ENCODE measurements around the gene AGAP1.

- TF ChIP-seq CTCF (IDR thresholded peaks at IDR 0.05) (no peak), POLR2A (IDR thresholded peaks at IDR 0.05) (no peak)
These were observed 223.1 kb downstream of the AGAP1 start for GRCh38 chr2:235716875-235717496.

Measured in uterus (tissue), 2 donors.